HG03565 (cell line): ENCODE results near the gene SLC5A11.
"Not testable (repeated sequence)": the region's sequence is repeated elsewhere in the genome, so short reads cannot be mapped to it uniquely, and the experiment has no call there.

Experiments used
- ATAC-seq: cut with Tn5 transposase; IDR thresholded peaks from one replicate; pipeline ENCODE4 v1.9.1; 2021; ENCODE audit warnings: mild to moderate bottlenecking, moderate library complexity; ENCODE audit not compliant: unreplicated experiment

The SLC5A11 gene, protein sequence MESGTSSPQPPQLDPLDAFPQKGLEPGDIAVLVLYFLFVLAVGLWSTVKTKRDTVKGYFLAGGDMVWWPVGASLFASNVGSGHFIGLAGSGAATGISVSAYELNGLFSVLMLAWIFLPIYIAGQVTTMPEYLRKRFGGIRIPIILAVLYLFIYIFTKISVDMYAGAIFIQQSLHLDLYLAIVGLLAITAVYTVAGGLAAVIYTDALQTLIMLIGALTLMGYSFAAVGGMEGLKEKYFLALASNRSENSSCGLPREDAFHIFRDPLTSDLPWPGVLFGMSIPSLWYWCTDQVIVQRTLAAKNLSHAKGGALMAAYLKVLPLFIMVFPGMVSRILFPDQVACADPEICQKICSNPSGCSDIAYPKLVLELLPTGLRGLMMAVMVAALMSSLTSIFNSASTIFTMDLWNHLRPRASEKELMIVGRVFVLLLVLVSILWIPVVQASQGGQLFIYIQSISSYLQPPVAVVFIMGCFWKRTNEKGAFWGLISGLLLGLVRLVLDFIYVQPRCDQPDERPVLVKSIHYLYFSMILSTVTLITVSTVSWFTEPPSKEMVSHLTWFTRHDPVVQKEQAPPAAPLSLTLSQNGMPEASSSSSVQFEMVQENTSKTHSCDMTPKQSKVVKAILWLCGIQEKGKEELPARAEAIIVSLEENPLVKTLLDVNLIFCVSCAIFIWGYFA

DNA sequence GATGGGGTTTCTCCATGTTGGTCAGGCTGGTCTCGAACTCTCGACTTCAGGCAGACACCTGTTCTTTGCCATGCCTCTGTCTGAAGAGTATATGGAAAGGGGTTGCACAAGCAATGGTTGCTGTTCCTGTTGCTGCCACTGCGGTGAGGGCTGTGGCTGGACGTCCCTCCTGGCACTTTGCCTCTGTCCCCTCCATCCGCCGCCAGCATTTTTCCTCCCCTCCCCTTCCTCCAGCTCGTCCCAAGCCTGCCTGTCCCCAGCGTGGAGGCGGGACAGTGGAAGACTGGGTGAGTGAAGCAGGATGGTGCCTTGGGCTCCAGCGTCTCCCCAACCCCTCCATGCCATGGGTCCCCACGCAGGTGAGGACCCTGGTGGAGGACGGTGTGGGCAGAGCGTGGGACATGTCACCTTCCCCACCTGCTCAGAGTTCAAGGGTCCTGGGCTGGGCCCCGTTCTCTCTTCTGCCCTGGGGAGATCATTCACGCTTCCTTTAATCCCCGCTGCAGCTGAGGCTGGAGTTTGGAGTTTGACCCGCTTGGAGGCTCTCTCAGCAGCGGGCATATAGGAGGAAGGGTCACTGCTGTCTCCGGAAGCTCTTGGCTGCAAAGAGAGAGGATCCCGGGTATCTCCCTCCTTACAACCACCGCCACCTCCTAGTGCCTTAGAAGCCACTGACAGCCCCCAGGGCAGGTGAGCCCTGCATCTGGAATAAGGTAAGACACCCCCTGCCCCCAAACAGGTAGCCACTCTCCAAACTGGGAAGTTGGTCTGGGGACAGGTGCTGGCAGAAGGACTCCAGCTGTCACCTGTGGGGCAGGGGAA lies at the start of gene SLC5A11:
TSS of gene SLC5A11 (plus strand) at position 238 of the 822 bp plus-strand sequence. CDS start 12,681 bp downstream, outside the sequence.
- no peak for ATAC-seq

DNA sequence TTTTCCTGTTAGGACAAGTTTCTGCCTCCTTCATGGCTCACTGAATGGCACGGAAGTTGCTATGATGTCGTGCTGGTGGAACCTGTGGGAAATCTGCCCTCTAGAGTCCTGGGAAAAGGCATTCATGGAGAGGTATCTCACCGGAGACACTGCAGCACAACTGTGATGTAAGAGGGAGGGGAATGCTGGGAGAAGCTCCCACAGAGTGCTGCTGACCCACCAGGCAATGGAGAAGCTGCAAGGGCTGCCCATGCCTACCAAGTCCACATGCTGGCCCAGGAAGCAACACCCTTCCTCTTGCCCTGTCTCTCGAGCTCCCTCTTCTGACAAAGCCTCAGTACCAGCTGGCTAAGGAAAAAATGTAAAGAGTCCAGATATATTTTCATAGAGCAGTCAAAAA lies 45.2 kb upstream of the SLC5A11 start:
- ATAC-seq: no peak

DNA sequence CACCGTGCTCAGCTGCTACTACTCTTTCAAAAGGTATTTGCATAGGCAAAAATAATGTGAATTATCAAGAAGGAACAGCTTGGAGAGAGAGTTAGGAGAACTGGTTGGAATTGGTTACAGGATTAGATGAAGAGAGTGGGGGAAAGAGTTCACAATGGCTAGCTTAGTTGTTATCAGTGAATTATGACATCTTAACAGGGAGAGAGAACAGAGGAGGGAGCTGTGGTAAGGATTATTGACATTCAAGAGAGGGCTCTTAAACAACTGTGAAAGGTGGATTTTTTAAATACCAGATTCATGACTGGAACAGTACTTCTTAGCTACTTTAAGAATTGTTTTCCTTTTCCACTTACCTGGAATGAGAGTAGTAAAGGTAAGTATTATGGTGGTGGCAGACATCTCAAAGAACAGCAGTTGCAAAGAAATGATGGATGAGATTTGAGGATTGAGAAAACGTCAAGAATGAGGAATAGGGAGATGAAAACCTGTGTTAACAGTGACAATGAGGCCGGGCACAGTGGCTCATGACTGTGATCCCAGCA lies 43.9 kb upstream of the SLC5A11 start:
- ATAC-seq: no peak

DNA sequence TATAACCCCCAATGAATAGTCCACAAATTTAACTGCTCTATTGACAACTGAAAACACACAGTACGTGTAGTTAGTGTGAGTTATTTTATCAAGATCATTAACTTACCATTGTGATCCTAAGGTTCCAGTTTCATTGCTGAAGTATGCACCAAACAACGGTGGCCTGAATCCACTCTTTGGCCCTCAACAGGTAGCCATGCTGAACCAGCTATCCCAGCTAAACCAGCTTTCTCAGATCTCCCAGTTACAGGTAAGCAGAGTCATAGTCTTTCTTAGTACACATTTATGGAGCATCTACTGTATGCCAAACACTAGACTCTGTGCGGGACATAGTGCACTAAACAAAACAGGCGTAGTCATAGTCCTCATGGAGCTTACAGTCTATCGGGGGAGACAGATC lies 40.3 kb upstream of the SLC5A11 start:
- no peak for ATAC-seq

DNA sequence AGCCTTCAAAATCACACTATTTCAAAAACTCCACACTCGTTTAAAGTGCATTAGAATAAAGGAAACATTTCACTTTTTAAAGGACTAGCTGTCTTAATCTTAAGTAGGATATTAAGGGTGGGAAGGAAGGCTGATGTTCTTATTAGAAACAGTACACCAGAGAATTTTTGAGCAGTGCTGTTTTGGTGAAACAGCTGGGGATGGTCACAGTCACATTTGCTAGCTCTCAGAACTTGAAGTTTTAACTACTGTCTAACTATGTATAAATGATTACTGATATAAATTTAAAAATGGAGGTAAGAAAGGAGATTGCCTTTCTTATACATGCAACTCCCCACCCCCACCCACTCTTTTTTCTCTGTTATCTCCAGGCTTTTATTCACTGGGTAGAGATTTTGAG lies 38.5 kb upstream of the SLC5A11 start:
- no peak for ATAC-seq

DNA sequence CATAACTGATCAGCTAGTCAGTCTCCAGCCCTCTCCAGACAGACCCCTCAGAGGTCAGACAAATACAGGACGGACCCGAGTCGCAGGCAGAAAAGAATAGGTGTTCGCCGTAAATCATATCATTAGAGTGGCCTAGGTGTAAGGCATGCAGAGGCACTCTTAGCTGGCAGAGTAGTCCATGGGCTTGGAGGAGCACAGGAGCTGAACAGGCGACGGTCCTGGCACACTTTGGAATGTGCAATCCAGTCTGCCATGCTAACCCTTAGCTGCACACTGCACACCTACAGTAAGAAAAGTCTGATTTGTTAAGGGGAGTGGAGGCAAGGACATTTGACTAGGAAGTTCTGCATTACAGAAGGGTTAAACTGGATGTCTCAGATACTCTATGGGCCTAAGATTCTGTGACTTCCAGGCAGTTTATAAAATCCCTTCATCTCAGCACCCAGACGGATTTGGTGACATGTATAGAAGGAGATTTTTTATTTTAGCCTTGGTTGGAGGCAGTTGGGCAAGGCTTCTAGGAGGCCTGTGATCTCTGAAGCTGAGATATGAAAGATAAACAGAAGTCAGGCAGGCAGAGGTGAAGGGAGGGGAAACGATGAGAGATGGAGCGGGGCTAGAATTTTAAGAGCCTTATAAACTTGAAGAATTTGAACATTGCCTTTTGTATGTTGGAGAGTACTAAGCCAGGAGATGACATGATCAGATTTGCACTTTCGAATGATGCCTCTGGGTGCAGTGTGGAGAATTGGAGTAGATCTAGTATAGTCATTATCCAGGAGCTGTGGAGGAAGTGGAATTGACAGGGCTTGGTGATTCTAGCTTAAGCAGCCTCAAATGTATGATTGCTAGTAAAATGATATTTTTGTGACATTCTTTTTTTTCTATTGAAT lies 34.6 kb upstream of the SLC5A11 start:
- ATAC-seq: no peak

DNA sequence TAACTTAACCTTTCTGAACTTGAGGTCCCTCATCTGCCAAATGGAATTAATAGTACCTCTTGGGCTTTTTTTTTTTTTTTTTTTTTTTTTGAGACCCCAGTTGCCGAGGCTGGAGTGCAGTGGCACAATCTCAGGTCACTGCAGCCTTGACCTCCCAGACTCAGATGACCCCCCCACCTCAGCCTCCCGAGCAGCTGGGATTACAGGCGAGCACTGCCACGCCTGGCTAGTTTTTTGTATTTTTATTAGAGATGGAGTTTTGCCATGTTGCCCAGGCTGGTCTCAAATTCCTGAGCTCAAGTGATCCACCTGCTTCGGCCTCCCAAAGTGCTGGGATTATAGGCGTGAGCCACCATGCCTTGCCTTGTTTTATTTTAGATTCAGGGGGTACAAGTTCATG lies 33.0 kb upstream of the SLC5A11 start:
- not testable (repeated sequence) for ATAC-seq

DNA sequence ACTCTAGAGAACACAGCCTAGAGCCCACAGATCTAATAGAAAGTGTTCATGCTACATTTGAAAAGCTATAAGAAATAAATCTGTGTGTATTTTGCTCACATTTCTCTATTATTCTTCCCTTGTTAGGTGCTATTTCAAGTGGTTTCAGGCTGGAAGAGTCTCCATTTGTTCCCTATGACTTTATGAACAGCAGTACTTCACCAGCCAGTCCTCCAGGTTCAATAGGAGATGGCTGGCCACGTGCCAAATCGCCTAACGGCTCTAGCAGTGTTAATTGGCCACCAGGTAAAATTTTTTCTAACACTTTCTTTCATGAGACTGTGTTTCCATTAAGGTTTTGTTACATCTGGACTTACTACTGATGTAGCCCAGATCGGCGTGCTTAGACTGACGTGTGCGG lies 30.7 kb upstream of the SLC5A11 start:
- no peak for ATAC-seq

DNA sequence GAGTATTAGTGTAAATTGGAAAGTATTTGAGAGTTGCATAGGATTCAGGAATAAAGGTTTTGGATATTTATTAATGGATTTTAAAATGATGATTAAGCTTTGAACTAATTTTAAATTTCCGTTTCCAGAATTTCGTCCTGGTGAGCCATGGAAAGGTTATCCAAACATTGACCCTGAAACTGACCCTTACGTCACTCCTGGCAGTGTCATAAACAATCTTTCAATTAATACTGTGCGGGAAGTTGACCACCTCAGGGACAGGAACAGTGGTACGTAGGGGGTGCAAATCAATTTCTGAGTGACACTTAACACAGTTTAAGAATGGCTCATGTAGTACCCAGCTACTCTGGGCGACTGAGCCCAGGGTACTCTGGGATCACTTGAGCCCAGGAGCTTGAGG lies 29.1 kb upstream of the SLC5A11 start:
- ATAC-seq: no peak

DNA sequence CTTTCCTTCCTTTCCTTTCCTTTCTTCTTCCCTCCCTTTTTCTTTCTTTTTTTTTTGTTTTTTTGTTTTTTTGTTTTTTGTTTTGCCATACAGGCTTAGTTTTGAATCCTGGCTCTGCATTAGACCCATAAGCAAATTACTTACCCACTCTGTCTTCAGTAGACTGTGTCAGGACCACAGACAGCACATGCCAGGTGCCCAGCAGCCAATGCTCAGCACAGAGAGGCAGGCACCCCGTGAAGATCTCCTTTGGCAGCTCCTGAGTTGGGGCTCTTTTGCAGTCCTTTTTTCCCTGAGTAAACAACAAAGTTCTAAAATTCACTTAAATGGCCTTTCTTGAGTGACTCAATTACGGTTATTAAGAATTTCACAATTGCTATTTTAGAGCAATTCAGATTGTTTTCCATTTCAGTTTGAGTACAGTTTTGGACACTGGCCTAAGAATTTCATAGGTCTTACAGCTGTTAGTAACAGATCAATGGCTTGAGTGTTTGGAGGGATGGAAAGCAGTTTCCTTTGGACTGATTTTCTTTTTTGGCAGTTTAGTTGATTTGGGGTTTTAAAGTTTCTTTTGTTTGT lies 26.2 kb upstream of the SLC5A11 start:
- no peak for ATAC-seq

DNA sequence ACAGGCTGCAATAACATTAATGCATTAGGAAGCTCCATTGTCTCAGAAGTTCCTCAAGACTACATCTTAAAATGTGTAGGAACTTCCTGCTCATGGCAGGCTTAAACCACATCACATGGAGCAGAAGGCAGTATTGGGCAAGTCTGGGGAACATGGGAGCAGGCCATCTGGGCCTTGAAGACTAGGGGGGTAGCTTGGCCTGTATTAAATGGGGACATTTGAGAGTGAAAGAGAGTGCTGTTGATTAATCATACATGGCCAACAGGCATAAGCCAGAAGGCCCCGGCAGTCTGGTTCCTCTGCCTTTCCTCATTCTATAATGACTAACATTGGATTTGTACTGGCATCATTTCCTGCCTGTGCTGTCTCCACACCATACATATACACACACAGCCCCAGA lies 25.2 kb upstream of the SLC5A11 start:
- ATAC-seq: no peak

DNA sequence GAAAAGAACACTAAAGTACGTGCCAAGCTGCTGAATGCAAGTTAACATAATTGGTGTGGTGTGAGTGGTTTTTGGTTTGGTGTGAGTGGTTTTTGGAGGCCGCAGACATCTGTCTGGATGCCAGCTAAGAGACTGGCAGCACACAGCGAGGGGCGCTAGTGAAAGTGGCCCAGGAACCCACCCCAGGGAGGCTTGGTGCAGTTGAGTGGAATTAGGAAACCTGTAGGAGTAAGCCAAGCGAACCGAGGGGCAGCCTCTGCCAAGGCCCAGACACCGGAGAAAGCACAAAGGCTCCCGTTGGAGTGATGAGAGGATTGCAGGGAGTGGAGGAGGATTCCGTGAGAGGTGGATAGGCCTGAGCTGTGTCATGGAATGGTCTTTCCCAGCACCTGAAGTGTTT lies 24.6 kb upstream of the SLC5A11 start:
- no peak for ATAC-seq

DNA sequence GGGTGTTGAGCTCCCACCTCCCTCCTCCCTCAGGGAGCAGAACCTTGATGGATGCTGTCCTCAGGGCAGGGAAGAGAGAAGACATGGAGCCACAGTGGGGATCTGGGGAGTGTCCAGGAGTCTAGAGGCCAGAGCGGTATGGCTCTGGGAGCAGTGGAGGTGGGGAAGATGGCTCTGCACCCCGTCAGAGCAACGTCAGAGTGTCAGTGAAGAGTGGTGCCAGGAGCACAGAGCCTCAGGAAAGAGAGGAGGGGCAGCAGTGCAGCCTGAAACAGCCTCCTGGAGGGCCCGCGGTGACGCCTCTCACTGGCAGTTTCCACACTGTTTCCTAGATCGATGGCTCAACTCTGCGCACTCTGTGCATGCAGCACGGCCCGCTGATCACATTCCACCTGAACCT lies 23.2 kb upstream of the SLC5A11 start:
- no peak for ATAC-seq

DNA sequence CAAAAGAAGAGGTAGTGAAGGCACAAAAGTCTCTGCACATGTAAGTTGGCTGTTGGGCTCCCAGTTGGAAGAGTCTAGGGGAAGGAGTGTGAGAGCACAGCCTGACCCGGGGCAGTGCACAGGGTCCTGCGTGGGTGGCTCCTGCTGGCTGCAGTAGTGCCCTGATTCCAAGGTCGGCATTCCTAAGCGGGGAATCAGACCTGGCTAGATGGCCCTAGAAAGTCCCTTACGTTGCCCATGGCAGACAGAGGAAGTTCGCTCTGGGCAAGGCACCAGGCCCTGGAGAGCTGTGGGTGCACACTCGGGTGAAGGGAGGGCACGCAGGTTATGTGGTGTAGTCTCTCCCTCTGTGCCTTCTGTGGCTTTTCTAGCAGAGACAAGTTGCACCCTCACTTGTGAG lies 22.8 kb upstream of the SLC5A11 start:
- no peak for ATAC-seq

DNA sequence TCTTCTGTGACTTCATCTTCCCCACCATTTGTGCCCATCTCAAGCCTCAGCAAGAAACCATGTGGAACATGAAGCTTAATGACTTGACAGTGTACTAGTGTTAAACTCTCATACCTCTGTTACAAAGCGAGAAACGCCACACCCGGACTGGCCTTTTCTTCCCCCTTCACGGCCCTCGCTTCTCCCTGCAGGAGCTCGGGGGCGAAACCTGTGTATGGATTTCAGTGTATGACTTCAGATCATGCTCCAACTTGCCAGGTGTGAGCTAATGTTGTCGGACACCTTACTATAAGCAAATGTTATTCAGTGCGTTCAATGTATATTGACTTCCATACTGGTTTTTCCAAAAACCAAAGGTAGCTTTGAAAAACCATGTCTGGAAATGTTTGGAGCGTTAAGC lies 20.1 kb upstream of the SLC5A11 start:
- ATAC-seq: no peak

DNA sequence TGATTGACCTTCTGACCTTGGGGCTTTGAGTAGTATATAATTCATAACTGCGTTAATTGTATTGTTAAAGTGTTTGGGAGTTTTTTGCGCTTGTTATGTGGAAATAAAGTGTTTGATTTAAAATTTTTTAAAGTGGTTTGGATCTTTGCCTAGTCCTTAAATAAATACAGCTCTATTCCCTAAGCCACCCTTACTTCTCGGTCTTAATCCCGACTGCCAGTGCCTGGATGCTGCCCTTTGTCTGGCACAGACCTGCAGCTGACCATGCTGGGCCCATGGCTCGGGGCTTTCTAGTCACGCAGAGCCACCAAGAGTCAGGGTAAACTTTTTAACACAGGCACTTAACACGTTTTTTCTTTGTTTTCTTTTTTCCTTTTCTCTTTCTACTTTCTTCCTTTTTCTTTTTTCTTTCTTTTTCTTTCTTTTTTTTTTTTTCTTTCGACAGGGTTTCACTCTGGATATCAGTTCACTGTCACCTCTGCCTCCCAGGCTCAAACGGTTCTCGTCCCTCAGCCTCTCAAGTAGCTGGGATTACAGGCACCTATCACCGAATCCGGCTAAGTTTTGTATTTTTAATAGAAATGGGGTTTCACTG lies 19.6 kb upstream of the SLC5A11 start:
- no peak for ATAC-seq

DNA sequence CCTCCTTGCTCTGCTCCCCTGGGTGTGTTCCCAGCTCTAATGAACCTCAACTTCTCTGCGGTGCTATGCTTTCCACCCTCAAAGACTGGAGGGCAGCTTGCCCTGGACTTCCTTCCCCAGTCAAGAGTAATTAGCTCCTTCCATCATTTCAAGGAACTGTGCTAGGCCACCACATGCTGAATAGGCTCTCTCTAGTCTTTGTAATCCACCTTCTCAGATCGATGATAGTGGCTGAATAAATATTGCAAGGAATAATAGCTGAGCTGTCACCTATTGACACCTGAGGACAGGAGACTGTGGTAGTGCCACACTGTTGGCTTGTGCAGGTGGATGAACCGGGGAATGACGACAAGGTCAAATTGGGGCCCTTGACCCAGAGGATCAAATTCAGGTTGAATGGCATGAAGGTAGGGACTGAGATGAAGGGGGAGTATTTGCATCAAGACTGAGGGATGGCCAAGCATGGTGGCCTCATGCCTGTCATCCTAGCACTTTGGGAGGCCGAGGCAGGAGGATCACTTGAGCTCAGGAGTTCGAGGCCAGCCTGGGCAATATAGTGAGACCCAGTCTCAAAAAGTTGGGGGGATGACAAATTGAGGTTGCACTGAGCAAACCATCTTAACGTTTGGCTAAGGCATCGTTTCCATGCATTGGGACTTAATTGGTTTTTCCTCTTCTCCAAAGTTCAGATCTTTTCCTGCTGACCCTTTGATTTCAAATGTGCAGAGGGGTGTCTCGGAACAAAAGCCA lies 18.8 kb upstream of the SLC5A11 start:
- ATAC-seq: no peak

DNA sequence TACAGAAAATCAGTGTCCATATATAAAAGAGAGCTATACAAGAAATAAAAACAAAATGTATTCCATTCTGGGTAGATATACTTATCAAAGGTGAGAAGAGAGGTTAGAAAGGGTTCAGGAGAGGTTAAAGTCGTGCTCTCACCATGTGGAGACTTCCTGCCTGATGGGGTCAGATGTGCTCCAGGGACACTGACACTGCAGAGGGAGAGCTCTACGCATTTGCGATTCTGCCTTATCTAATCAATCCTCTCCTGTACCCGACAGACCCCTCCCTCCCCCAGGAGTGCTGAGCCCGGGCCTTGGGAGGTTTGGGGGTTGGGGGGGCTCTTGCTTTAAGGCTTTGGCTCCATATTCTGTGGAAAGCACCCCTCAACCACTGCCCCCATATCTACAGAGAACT lies 16.6 kb upstream of the SLC5A11 start:
- no peak for ATAC-seq

DNA sequence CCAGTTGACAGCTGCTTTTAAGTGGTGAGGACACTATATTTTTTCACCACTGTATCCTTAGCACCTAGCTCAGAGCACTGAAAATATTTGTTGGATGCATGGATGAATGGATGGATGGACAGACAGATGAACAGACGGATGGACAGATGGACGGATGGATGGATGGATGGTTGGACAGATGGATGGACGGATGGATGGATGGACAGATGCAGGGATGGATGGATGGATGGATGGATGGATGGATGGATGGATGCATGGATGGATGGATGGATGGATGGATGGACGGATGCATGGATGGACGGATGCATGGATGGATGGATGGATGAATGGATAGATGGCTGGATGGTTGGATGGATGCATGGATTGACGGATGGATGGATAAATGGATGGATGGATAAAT lies 12.4 kb upstream of the SLC5A11 start:
- ATAC-seq: no peak
